DOHH2 (cell line): ENCODE data around the gene ADAMTS15.

ENCODE experiments used
- CTCF ChIP-seq: fragments of 200-600 bp; sonication (generic); IDR thresholded peaks from one replicate; pipeline ENCODE4 v1.5.1; 2014; ENCODE audit warnings: antibody characterized with exemption, mild to moderate bottlenecking, low read depth, low read length; ENCODE audit not compliant: poor library complexity, severe bottlenecking
- EZH2phosphoT487 ChIP-seq: fragments of 200-600 bp; sonication (generic); IDR thresholded peaks from 2 replicates; pipeline ENCODE4 v1.6.1; 2017; ENCODE audit warnings: borderline replicate concordance, mild to moderate bottlenecking, antibody characterized with exemption, low read length, moderate library complexity, mixed read lengths

DNA sequence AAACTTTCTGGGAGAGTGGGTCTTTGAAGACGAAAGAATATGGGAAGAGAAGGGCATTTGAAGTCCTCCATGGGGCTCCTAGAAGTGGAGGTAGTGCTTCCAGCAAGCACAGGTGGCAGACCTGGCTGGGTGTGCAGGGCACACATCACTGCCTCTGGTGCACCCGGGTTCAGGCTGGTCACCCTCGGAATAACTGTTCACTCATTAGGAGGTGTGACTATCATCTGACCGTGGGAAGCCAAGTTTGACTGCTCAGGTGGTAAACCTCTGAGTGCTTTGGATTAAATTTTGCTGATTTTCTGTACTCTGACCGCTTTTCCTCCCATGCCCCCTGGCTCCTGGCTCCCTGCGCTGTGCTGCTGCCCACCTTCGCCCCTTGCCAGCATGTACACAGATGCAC is 11.1 kb downstream of the ADAMTS15 start:
- no peak for TF ChIP-seq CTCF
- TF ChIP-seq EZH2phosphoT487 = no peak
